ENCODE data around the gene SHB. TPM values are rescaled to one million over a fixed set of nuclear protein-coding genes. Genes with fewer than 3 reads are reported as not detected.

SHB gene
- total and polyA plus RNA-seq, 2 donors (not counting 1 experiment from before 2014, with no cell fraction given), result 9.9 to 13.9 TPM

DNA sequence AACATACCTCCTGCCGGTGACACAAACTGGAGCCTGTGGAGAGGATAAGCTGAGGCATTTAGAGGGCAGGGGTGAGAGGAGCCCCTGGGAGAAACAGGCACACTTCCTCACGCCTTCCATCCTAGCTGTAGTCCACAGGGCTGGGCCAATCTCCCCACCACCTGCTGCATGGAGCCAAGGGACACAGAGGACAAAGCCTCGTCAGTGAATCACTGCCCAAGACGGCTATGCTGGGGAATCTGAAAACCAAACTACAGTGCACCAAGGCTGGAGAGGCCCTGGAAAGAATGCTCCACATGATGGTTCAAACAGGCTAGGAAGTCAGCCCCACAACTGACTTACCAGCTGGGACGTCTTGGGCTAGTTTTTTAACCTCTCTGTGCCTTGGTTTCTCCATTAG is 57.0 kb downstream of the SHB start:
- Histone ChIP-seq H3K9ac (ENCODE audit: insufficient read depth, low read length) (no peak overlapping the region), H3K4me3 (replicated peaks in 1 of 4; ENCODE audit: control extremely low read depth in 1 of 4, insufficient read depth in 1 of 4, low read depth in 3 of 4, low read length in 4 of 4) (no peak overlapping the region), H3K79me2 (ENCODE audit: control insufficient read depth, insufficient read depth, low read length) (peaks cover 57% of the 10 kb centered on the region), H3K4me2 (ENCODE audit: extremely low read depth, insufficient read depth, low read length) (no peak overlapping the region), H2AFZ (ENCODE audit: low read length) (no peak overlapping the region), H3K27ac (ENCODE audit: insufficient read depth, low read length) (no peak overlapping the region), H4K20me1 (ENCODE audit: control insufficient read depth, extremely low read depth, insufficient read depth, low read length) (no peaks in the 10 kb centered on the region), H3K27me3 (ENCODE audit: control insufficient read depth, insufficient read depth, low read length) (no peaks in the 10 kb centered on the region), H3K9me3 (ENCODE audit: control insufficient read depth, insufficient read depth, low read depth, low read length) (no peaks in the 10 kb centered on the region), H3K36me3 (ENCODE audit: control insufficient read depth, insufficient read depth, low read length) (peaks cover 4% of the 10 kb centered on the region), H3K4me1 (ENCODE audit: control insufficient read depth, extremely low read depth, insufficient read depth, low read length) (peaks cover 31% of the 10 kb centered on the region)
- DNase-seq (ENCODE audit: low read depth in 2 of 2), result no peak
- no peak for TF ChIP-seq EZH2 (IDR thresholded peaks at IDR 0.05; ENCODE audit: low read length, missing control alignments)
- TF ChIP-seq, protein P1, sequence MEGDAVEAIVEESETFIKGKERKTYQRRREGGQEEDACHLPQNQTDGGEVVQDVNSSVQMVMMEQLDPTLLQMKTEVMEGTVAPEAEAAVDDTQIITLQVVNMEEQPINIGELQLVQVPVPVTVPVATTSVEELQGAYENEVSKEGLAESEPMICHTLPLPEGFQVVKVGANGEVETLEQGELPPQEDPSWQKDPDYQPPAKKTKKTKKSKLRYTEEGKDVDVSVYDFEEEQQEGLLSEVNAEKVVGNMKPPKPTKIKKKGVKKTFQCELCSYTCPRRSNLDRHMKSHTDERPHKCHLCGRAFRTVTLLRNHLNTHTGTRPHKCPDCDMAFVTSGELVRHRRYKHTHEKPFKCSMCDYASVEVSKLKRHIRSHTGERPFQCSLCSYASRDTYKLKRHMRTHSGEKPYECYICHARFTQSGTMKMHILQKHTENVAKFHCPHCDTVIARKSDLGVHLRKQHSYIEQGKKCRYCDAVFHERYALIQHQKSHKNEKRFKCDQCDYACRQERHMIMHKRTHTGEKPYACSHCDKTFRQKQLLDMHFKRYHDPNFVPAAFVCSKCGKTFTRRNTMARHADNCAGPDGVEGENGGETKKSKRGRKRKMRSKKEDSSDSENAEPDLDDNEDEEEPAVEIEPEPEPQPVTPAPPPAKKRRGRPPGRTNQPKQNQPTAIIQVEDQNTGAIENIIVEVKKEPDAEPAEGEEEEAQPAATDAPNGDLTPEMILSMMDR (conservative IDR thresholded peaks at IDR 0.05 in 1 of 2, IDR thresholded peaks at IDR 0.05 in 1 of 2; ENCODE audit: low read depth in 1 of 2, low read length in 2 of 2), result no peak

- H3K4me3 ChIP-seq (replicated peaks in 1 of 4; ENCODE audit: control extremely low read depth in 1 of 4, insufficient read depth in 1 of 4, low read depth in 3 of 4, low read length in 4 of 4), result no peak overlapping the region
- peaks cover 4% of the 10 kb centered on the region for H3K36me3 ChIP-seq (ENCODE audit: control insufficient read depth, insufficient read depth, low read length)
- H3K4me2 ChIP-seq (ENCODE audit: extremely low read depth, insufficient read depth, low read length), result no peak overlapping the region
- no peaks in the 10 kb centered on the region for H3K9me3 ChIP-seq (ENCODE audit: control insufficient read depth, insufficient read depth, low read depth, low read length)
- no peaks in the 10 kb centered on the region for H3K27me3 ChIP-seq (ENCODE audit: control insufficient read depth, insufficient read depth, low read length)
- no peak overlapping the region for H2AFZ ChIP-seq (ENCODE audit: low read length)
- peaks cover 23% of the 10 kb centered on the region for H3K4me1 ChIP-seq (ENCODE audit: control insufficient read depth, extremely low read depth, insufficient read depth, low read length)
- no peak overlapping the region for H3K9ac ChIP-seq (ENCODE audit: insufficient read depth, low read length)
- no peak for DNase-seq (ENCODE audit: low read depth in 2 of 2)
- H3K79me2 ChIP-seq (ENCODE audit: control insufficient read depth, insufficient read depth, low read length), result peaks cover 58% of the 10 kb centered on the region
- H3K27ac ChIP-seq (ENCODE audit: insufficient read depth, low read length), result no peak overlapping the region
- H4K20me1 ChIP-seq (ENCODE audit: control insufficient read depth, extremely low read depth, insufficient read depth, low read length), result no peaks in the 10 kb centered on the region
- TF ChIP-seq, protein P1 (conservative IDR thresholded peaks at IDR 0.05 in 1 of 2, IDR thresholded peaks at IDR 0.05 in 1 of 2; ENCODE audit: low read depth in 1 of 2, low read length in 2 of 2), result no peak
- no peak for TF ChIP-seq EZH2 (IDR thresholded peaks at IDR 0.05; ENCODE audit: low read length, missing control alignments)
These were observed 57.9 kb downstream of the SHB start for GRCh38 chr9:38010918-38011704.

DNA sequence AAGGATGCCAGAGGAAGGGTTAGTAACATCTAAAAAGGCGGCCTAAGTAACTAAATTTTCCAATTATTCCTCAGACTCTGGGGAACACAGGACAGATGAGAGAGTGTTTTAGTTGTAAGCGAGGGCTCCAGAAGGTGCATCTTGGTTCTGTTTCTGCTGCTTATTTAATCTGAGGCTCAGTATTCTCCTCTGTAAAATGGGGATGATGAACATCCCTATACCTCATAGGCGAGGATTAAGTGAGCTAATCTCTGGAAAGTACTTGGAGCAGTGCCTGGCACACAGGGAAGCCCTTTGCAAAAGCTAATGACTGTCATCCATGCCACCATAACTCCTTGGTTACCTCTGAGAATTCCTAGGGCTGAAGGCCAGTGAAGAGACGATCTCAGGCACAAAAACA is 59.0 kb downstream of the SHB start:
- TF ChIP-seq EZH2 (IDR thresholded peaks at IDR 0.05; ENCODE audit: low read length, missing control alignments), result no peak
- TF ChIP-seq, protein P1 (conservative IDR thresholded peaks at IDR 0.05 in 1 of 2, IDR thresholded peaks at IDR 0.05 in 1 of 2; ENCODE audit: low read depth in 1 of 2, low read length in 2 of 2), result no peak
- H4K20me1 ChIP-seq (ENCODE audit: control insufficient read depth, extremely low read depth, insufficient read depth, low read length), result no peaks in the 10 kb centered on the region
- H3K27ac ChIP-seq (ENCODE audit: insufficient read depth, low read length), result peak overlapping the region; percentile 96
- peaks cover 4% of the 10 kb centered on the region for H3K36me3 ChIP-seq (ENCODE audit: control insufficient read depth, insufficient read depth, low read length)
- no peaks in the 10 kb centered on the region for H3K9me3 ChIP-seq (ENCODE audit: control insufficient read depth, insufficient read depth, low read depth, low read length)
- no peak overlapping the region for H3K9ac ChIP-seq (ENCODE audit: insufficient read depth, low read length)
- peaks cover 60% of the 10 kb centered on the region for H3K79me2 ChIP-seq (ENCODE audit: control insufficient read depth, insufficient read depth, low read length)
- H3K4me1 ChIP-seq (ENCODE audit: control insufficient read depth, extremely low read depth, insufficient read depth, low read length), result peaks cover 26% of the 10 kb centered on the region
- H3K27me3 ChIP-seq (ENCODE audit: control insufficient read depth, insufficient read depth, low read length), result no peaks in the 10 kb centered on the region
- no peak overlapping the region for H3K4me2 ChIP-seq (ENCODE audit: extremely low read depth, insufficient read depth, low read length)
- H3K4me3 ChIP-seq (replicated peaks in 1 of 4; ENCODE audit: control extremely low read depth in 1 of 4, insufficient read depth in 1 of 4, low read depth in 3 of 4, low read length in 4 of 4), result no peak overlapping the region
- DNase-seq (ENCODE audit: low read depth in 2 of 2), result no peak
- no peak overlapping the region for H2AFZ ChIP-seq (ENCODE audit: low read length)
